A549 (cell line): ENCODE measurements around the gene HSF2BP. TPM values are rescaled to one million over a fixed set of nuclear protein-coding genes. Genes with fewer than 3 reads are reported as not detected.

Source experiments
- ATAC-seq, 2 experiments: fragments of 200-7000 bp in 1 of 2; fragments of >200 bp in 1 of 2; cut with Nextera tagmentation in 1 of 2; cut with Tn5 transposase in 1 of 2; 3 replicates each; pipeline versions ENCODE4 v1.8.0 to v1.9.1; 2018 to 2020; ENCODE audit warnings: mild to moderate bottlenecking in 1 of 2, moderate library complexity in 1 of 2
- CTCF ChIA-PET: fragments of 300-600 bp; sonication (Branson Sonifier 250); formaldehyde crosslinking; extraction: SDS; loops from one replicate; lab custom pipeline; 2021; ENCODE audit warnings: antibody characterized with exemption, inconsistent platforms; lab: Yijun Ruan, JAX
- POLR2A ChIA-PET: fragments of 350-600 bp; formaldehyde crosslinking; extraction: SDS; loops from one replicate; lab custom pipeline; 2021; ENCODE audit warnings: antibody characterized with exemption, inconsistent platforms; lab: Yijun Ruan, JAX
- DNase-seq, 2 experiments: peaks; one replicate each; pipeline versions ENCODE4 v3.0.0 to v3.0.0-alpha.2; 2011 to 2016; ENCODE audit warnings: low read depth in 1 of 2, low spot score in 1 of 2
- FAIRE-seq: peaks from 2 replicates; lab custom pipeline; 2011; peaks lifted over from hg19 to GRCh38; lab: Jason Lieb, UNC
- H3K27ac ChIP-seq, 2 experiments: fragments of >200 bp; sonication (Bioruptor Twin); formaldehyde crosslinking; 3 replicates each; pipeline ENCODE4 v1.5.1; 2016 to 2017
- H3K4me1 ChIP-seq: fragments of >200 bp; sonication (Bioruptor Twin); formaldehyde crosslinking; 3 replicates; pipeline ENCODE4 v1.6.1; 2016
- H3K4me2 ChIP-seq: fragments of >200 bp; sonication (Bioruptor Twin); formaldehyde crosslinking; 3 replicates; pipeline ENCODE4 v1.6.1; 2016
- H3K4me3 ChIP-seq: fragments of >200 bp; sonication (Bioruptor Twin); formaldehyde crosslinking; 3 replicates; pipeline ENCODE4 v1.5.1; 2016
- H3K9me3 ChIP-seq: fragments of >200 bp; sonication (Bioruptor Twin); formaldehyde crosslinking; 3 replicates; pipeline ENCODE4 v1.6.1; 2016
- BCL3 ChIP-seq: fragments of >200 bp; sonication (Bioruptor Twin); formaldehyde crosslinking; IDR thresholded peaks from 3 replicates; pipeline ENCODE4 v1.6.1; 2016
- CBX2 ChIP-seq: fragments of 200-600 bp; sonication (generic); IDR thresholded peaks from 2 replicates; pipeline ENCODE4 v1.6.1; 2016; ENCODE audit warnings: low read depth, mild to moderate bottlenecking, borderline replicate concordance
- CBX8 ChIP-seq: fragments of 200-600 bp; sonication (generic); IDR thresholded peaks from 2 replicates; pipeline ENCODE4 v1.6.1; 2016
- EP300 ChIP-seq, 2 experiments: fragments of >200 bp; sonication (Bioruptor Twin); formaldehyde crosslinking; IDR thresholded peaks; 2 replicates in 1 of 2; 3 replicates in 1 of 2; pipeline ENCODE4 v1.6.1; 2016 to 2017
- ESRRA ChIP-seq: fragments of 150-350 bp; IDR thresholded peaks from 2 replicates; pipeline ENCODE4 v1.6.1; 2014; ENCODE audit warnings: mild to moderate bottlenecking, low read length, borderline replicate concordance
- HDAC2 ChIP-seq: fragments of 200-600 bp; sonication (generic); IDR thresholded peaks from 2 replicates; pipeline ENCODE4 v1.6.1; 2016
- JUN ChIP-seq, 2 experiments: fragments of >200 bp; sonication (Bioruptor Twin); formaldehyde crosslinking; IDR thresholded peaks; 2 replicates in 1 of 2; 3 replicates in 1 of 2; pipeline ENCODE4 v1.6.1; 2016 to 2017
- MAZ ChIP-seq: fragments of 150-350 bp; IDR thresholded peaks from 2 replicates; pipeline ENCODE4 v1.6.1; 2014; ENCODE audit warnings: antibody characterized with exemption, low read depth, low read length, borderline replicate concordance
- NR3C1 ChIP-seq: fragments of >200 bp; sonication (Bioruptor Twin); formaldehyde crosslinking; IDR thresholded peaks from 3 replicates; pipeline ENCODE4 v1.6.1; 2017
- RCOR1 ChIP-seq: fragments of 150-350 bp; IDR thresholded peaks from 2 replicates; pipeline ENCODE4 v1.6.1; 2014; ENCODE audit warnings: antibody characterized with exemption, low read length, low read depth
- REST ChIP-seq: fragments of 200-600 bp; sonication (generic); IDR thresholded peaks from 2 replicates; pipeline ENCODE4 v1.6.1; 2016; ENCODE audit warnings: antibody characterized with exemption, mild to moderate bottlenecking, moderate library complexity
- RFX5 ChIP-seq: fragments of 450-650 bp; IDR thresholded peaks from 2 replicates; pipeline ENCODE4 v1.7.1; 2014; ENCODE audit warnings: antibody characterized with exemption, mild to moderate bottlenecking, moderate library complexity
- ZC3H11A ChIP-seq: fragments of 450-650 bp; IDR thresholded peaks from 2 replicates; pipeline ENCODE4 v1.6.1; 2014; ENCODE audit warnings: antibody characterized with exemption, mild to moderate bottlenecking
- ZNF302 ChIP-seq: fragments of 250-450 bp; sonication (Bioruptor Pico); IDR thresholded peaks from 2 replicates; pipeline ENCODE4 v1.9.0; 2021; ENCODE audit warnings: inconsistent platforms, mild to moderate bottlenecking, moderate library complexity
- WGBS: methylation state at CpG from one replicate; pipeline ENCODE4 v1.1.6; 2017; ENCODE audit errors: missing lambda C conversion rate; 5-methylcytosine and 5-hydroxymethylcytosine counted together
- polyA plus RNA-seq, 4 experiments: library from polyadenylated mRNA; depleted of rRNA in 3 of 4; stranded (reverse); fragments of >200 nt; fragmentation: RNase III in 1 of 4; extraction: RNeasy Plus Mini Kit Qiagen cat#74134 plus additional on column Dnase treatment in 1 of 4; gene quantifications; 2 replicates in 3 of 4; 3 replicates in 1 of 4; pipeline ENCODE4 v1.2.3, GENCODE V29; 2011 to 2017
- TF ChIP-seq, protein P1 (sequence below): fragments of >200 bp; sonication (Bioruptor Twin); formaldehyde crosslinking; IDR thresholded peaks from 2 replicates; pipeline ENCODE4 v1.6.1; 2016
- TF ChIP-seq, protein P2 (sequence below): IDR thresholded peaks from 2 replicates; pipeline ENCODE4 v1.6.1; 2012
- TF ChIP-seq, protein P3 (sequence below): IDR thresholded peaks from 2 replicates; pipeline ENCODE4 v1.6.1; 2012; ENCODE audit warnings: low read depth, borderline replicate concordance
- TF ChIP-seq, protein P4 (sequence below): fragments of >200 bp; sonication (Bioruptor Twin); formaldehyde crosslinking; IDR thresholded peaks from 3 replicates; pipeline ENCODE4 v1.5.1; 2016

HSF2BP gene
- polyA plus RNA-seq, 2 of the 4 experiments (the other 2 are of a cell fraction), result 1.7 to 3.1 TPM

DNA sequence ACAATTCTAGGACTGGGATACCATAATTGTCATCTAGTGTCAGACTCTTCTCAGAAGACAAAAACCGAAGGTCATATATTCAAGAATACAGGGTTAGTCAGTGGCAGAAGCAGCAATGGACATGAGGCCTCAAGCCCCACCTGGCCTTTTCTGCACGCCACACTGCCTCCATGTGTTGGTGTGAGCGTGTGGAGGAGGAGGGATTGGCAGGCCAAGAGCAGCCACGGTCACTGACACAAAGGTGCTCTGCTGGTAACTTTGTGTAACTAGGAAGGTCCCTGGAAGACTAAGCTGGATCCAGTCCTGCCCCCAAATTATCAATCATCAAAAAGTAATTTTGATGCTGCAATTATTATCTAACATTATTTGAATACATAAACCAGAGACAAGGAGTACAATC, 34.9 kb downstream of the HSF2BP start (continued):
- TF ChIP-seq CBX2 (no peak), JUN (IDR thresholded peaks at IDR 0.05) (no peak), REST (no peak), BCL3 (no peak), ZC3H11A (no peak), HDAC2 (no peak), CBX8 (no peak), ZNF302 (CRISPR knock-in tag) (no peak), MAZ (no peak)
- TF ChIP-seq, protein P1, sequence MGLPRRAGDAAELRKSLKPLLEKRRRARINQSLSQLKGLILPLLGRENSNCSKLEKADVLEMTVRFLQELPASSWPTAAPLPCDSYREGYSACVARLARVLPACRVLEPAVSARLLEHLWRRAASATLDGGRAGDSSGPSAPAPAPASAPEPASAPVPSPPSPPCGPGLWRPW, result no peak
- TF ChIP-seq, protein P2, sequence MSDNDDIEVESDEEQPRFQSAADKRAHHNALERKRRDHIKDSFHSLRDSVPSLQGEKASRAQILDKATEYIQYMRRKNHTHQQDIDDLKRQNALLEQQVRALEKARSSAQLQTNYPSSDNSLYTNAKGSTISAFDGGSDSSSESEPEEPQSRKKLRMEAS, result no peak
- TF ChIP-seq, protein P3, sequence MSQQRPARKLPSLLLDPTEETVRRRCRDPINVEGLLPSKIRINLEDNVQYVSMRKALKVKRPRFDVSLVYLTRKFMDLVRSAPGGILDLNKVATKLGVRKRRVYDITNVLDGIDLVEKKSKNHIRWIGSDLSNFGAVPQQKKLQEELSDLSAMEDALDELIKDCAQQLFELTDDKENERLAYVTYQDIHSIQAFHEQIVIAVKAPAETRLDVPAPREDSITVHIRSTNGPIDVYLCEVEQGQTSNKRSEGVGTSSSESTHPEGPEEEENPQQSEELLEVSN, result no peak

- ATAC-seq, result no peak
- DNase-seq, result no peak
- WGBS, result 82% methylated on average over 2 of the region's 2 CpGs
- no peaks in the 10 kb centered on the region for H3K4me1 ChIP-seq
- H3K4me3 ChIP-seq, result no peak overlapping the region
- CTCF ChIA-PET, result interaction anchor here (2.1 kb wide), 1 partner anchor 12 kb away, joined by 6 read pairs; no protein-coding TSS in a partner anchor
- peaks cover 30% of the 10 kb centered on the region for H3K9me3 ChIP-seq
- no peak for FAIRE-seq
- POLR2A ChIA-PET, result no interaction called here
- no peak overlapping the region for H3K4me2 ChIP-seq
- TF ChIP-seq EP300 (IDR thresholded peaks at IDR 0.05) (no peak), ESRRA (no peak), NR3C1 (no peak), RFX5 (no peak), RCOR1 (no peak), MAZ (no peak)
- TF ChIP-seq, protein P1, result no peak
- TF ChIP-seq, protein P4, sequence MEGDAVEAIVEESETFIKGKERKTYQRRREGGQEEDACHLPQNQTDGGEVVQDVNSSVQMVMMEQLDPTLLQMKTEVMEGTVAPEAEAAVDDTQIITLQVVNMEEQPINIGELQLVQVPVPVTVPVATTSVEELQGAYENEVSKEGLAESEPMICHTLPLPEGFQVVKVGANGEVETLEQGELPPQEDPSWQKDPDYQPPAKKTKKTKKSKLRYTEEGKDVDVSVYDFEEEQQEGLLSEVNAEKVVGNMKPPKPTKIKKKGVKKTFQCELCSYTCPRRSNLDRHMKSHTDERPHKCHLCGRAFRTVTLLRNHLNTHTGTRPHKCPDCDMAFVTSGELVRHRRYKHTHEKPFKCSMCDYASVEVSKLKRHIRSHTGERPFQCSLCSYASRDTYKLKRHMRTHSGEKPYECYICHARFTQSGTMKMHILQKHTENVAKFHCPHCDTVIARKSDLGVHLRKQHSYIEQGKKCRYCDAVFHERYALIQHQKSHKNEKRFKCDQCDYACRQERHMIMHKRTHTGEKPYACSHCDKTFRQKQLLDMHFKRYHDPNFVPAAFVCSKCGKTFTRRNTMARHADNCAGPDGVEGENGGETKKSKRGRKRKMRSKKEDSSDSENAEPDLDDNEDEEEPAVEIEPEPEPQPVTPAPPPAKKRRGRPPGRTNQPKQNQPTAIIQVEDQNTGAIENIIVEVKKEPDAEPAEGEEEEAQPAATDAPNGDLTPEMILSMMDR, result no peak
- 0 out of 6 replicates have a peak overlapping the region, but pooled peaks of 1 of the 2 experiments have one; percentile 31 for H3K27ac ChIP-seq
Observed at GRCh38 chr21:43623588-43623987, 35.7 kb downstream of the HSF2BP start.
